GM12873 (cell line): ENCODE results near the gene PTPRN2.

Source experiments
- TF ChIP-seq, protein P1 (sequence below): IDR thresholded peaks from 2 replicates; pipeline ENCODE4 v1.5.1; 2012; ENCODE audit warnings: low read depth, mild to moderate bottlenecking, moderate library complexity, low read length, control low read depth; ENCODE audit not compliant: insufficient read depth; ENCODE audit errors: missing control alignments

Gene PTPRN2

DNA sequence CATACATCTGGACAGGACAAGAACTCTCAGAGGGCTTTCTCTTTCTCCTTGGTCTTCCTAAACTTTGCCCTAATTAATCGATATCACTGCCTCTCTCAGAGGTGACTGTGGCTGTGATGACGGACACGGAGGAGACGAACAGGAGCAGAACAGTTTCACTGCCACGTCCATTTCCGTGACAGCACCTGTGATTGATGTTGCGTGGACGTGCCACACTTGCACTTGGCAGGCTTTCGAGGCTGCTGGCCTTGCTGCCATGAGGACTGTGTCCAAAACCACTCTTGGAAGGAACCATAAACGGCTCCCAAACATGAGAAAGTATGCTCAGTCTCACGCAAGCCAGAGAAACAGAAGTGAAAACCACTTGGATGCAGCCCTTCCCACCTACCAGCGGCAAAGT is 942.7 kb downstream of the PTPRN2 start:
- TF ChIP-seq, protein P1, sequence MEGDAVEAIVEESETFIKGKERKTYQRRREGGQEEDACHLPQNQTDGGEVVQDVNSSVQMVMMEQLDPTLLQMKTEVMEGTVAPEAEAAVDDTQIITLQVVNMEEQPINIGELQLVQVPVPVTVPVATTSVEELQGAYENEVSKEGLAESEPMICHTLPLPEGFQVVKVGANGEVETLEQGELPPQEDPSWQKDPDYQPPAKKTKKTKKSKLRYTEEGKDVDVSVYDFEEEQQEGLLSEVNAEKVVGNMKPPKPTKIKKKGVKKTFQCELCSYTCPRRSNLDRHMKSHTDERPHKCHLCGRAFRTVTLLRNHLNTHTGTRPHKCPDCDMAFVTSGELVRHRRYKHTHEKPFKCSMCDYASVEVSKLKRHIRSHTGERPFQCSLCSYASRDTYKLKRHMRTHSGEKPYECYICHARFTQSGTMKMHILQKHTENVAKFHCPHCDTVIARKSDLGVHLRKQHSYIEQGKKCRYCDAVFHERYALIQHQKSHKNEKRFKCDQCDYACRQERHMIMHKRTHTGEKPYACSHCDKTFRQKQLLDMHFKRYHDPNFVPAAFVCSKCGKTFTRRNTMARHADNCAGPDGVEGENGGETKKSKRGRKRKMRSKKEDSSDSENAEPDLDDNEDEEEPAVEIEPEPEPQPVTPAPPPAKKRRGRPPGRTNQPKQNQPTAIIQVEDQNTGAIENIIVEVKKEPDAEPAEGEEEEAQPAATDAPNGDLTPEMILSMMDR, result no peak

DNA sequence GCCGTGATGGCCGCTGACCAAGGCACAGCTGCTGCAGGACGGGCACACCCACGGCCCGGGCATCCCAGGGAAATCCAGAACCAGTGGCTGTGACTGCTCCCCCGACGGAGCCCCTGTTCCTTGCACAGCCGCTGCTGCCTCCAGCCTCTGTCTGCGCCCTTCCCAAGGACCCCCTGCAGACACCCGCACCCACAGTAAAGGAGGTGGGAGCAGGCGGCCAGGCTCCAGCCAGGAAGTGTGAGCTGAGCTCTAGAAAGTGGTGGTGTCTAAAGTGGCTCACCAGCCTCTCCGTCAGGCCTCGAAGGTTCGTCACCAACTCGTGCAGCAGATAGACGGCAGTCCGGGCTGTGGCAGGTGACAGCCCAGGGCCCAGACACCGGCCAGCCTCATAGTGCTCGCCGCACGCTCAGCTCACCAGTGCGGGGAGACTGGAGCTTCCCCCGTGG is 944.1 kb downstream of the PTPRN2 start:
- TF ChIP-seq, protein P1, result no peak

DNA sequence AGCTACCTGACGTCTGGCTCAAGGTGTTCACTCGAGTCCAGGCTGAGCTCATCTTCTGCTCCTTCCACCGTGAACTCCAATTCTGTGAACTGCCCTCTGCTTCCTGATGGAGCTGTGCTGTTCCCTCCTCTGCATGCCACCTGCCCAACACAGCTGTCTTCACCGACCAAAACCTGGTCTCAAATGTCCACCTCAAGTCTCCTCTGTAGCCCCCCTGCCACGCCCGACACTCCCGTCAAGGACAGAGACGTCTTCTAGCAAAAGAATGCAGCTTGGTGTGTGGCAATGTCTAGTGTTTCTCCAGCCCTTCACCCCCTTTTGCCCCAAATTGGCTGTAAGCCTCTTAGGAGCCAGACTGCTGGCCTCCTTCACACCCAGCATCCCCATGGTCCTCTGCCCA is 945.8 kb downstream of the PTPRN2 start:
- TF ChIP-seq, protein P1, result no peak

DNA sequence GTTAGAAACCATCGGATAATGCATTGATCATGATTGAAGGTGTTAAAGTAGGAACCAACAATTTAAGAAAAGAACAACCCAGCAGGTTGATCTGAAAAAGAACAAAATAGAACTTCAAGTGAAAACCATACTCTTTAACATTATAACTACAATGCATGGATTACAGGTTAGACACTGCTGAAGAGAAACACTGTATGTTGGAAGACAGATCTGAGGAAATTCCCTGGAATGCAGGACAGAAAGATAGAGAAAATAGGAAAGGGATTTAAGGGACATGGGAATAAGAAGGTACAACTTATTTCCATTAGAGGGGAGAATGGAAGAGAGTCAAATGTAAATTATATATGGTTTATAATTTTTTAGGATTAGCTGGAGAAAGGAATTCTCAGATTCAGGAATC is 947.5 kb downstream of the PTPRN2 start:
- TF ChIP-seq, protein P1, result no peak

DNA sequence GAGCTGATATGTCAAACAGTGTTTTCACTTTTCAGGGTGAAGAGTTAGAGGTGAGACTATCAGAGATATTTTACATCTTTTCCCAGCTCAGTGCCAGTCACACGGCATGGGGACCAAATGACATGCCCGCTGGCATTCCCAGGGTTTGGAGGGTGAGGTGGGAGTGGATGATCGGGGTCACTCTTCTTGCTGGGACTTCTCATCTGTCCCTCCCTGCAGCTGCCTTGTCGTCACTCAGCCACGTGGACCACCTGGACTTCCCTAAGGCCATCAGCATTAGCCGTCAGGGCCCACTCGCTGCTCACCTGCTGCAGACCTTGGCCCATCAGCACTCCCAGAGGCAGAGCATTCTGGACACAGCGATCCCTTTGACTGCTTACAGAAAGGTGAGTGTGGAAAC is 949.1 kb downstream of the PTPRN2 start:
- TF ChIP-seq, protein P1, result no peak

DNA sequence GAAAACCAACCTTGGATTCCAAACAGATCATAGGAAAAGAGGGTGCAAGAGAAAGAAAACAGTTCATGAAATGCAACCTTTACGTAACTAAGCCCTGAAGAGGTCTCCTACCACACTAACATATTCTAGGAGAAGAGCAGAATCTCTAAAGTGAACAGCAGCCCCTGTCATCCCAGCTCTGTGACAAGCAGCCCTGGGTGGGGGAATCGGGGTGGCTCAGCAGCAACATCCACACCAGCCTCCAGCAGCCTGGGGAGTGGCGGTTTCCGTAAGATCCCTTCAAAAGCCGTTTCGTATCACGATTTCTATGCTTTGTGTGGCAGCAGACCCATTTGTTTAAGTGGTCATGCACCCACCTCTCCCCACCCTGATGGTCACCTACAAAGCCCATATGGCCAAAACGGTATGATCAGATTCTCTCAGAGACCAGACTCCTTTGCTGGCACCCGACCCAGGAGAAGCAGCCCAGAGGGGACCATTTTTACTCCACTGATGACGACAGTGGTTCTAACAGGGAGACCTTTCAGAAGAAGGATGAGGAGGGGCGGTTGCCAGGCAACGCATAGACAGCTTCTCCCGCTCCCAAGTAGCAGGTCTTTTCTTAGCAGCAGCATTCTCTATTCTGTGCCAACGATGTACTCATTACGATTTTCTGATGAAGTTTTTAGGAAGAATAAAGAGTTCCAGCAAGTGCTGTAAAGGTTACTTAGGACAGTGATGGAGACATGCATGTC is 950.2 kb downstream of the PTPRN2 start:
- TF ChIP-seq, protein P1, result no peak

DNA sequence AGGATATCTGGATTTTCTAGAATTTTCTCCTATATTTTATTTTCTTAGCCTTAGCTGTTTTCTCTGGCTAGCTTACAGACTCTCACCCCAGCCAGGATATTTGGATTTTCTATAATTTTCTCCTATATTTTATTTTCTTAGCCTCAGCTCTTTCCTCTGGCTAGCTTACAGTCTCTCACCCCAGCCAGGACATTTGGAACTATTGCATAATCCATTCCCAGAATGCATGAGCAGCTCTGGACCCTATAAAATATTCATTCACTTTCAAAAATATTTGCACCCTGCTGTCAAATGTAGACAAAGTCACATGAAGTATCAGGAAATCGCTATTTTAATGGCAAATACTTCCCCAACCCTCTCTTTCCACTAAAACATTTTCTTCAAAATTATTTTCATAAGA is 952.0 kb downstream of the PTPRN2 start:
- TF ChIP-seq, protein P1, result no peak
